Neural cell (in vitro differentiated cells): ENCODE results near the gene UBN2.

Experiments used
- EZH2 ChIP-seq: fragments of 200-600, 300-800 bp; shearing (Covaris generic), sonication (generic); IDR thresholded peaks from 2 replicates; pipeline ENCODE4 v1.6.1; 2014; ENCODE audit warnings: antibody characterized with exemption, low read length, borderline replicate concordance, mild to moderate bottlenecking; ENCODE audit not compliant: insufficient read depth, poor library complexity, severe bottlenecking
- POLR2AphosphoS5 ChIP-seq: IDR thresholded peaks from 2 replicates; pipeline ENCODE4 v1.6.1; 2012
- RAD21 ChIP-seq: fragments of 450-650 bp; conservative IDR thresholded peaks from 2 replicates; pipeline ENCODE4 v1.6.1; 2014; ENCODE audit warnings: antibody characterized with exemption, mild to moderate bottlenecking, moderate library complexity
- SMC3 ChIP-seq: fragments of 450-650 bp; conservative IDR thresholded peaks from 2 replicates; pipeline ENCODE4 v1.6.1; 2014; ENCODE audit warnings: antibody characterized with exemption, mild to moderate bottlenecking, moderate library complexity; ENCODE audit not compliant: poor library complexity
- TAF1 ChIP-seq: IDR thresholded peaks from 2 replicates; pipeline ENCODE4 v1.6.1; 2012; ENCODE audit warnings: low read depth
- TF ChIP-seq, protein P1 (sequence below): fragments of 450-650 bp; IDR thresholded peaks from 2 replicates; pipeline ENCODE4 v1.5.1; 2014; ENCODE audit warnings: antibody characterized with exemption, mild to moderate bottlenecking, moderate library complexity; ENCODE audit not compliant: poor library complexity, severe bottlenecking

DNA sequence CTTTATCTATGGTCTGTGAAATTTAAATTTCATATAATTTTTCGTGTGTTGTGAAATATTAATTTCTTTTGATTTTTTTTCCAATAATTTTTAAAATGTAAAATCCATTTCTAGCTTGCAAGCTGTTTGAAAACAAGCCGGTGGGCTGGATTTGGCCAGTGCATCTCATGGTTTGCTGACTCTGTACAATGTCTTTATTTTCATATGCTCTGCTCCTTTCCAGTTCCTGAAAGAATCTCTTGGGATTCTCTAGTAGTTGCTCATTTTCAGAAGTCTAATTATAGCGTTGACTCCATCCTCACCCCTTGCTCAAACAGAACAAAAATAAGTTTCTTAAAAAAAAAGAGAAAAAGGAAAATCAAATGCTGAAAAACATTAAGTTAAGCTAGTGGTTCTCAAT, 21.4 kb downstream of the UBN2 start:
- TF ChIP-seq, protein P1, sequence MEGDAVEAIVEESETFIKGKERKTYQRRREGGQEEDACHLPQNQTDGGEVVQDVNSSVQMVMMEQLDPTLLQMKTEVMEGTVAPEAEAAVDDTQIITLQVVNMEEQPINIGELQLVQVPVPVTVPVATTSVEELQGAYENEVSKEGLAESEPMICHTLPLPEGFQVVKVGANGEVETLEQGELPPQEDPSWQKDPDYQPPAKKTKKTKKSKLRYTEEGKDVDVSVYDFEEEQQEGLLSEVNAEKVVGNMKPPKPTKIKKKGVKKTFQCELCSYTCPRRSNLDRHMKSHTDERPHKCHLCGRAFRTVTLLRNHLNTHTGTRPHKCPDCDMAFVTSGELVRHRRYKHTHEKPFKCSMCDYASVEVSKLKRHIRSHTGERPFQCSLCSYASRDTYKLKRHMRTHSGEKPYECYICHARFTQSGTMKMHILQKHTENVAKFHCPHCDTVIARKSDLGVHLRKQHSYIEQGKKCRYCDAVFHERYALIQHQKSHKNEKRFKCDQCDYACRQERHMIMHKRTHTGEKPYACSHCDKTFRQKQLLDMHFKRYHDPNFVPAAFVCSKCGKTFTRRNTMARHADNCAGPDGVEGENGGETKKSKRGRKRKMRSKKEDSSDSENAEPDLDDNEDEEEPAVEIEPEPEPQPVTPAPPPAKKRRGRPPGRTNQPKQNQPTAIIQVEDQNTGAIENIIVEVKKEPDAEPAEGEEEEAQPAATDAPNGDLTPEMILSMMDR = no peak
- no peak for TF ChIP-seq TAF1
- no peak for TF ChIP-seq POLR2AphosphoS5
- no peak for TF ChIP-seq RAD21
- no peak for TF ChIP-seq SMC3
- no peak for TF ChIP-seq EZH2
